Body of pancreas (tissue), 4 donors: ENCODE data around the gene IGHMBP2. TPM values are rescaled to one million over a fixed set of nuclear protein-coding genes. Genes with fewer than 3 reads are reported as not detected.

ENCODE experiments used
- ATAC-seq: fragments of 150-250 bp; one replicate; pipeline ENCODE4 v1.9.1; 2016
- DNase-seq, 4 donors: peaks; one replicate each; pipeline ENCODE4 v3.0.0-alpha.2; 2019
- H3K27ac ChIP-seq, 4 donors: fragments of 200-600 bp; sonication (generic); 1 replicate in 3 of 4; 2 replicates in 1 of 4; pipeline versions ENCODE4 v1.5.1 to v1.6.1; 2016 to 2019; ENCODE audit warnings: mild to moderate bottlenecking in 1 of 4, mixed read lengths in 1 of 4, moderate library complexity in 1 of 4
- H3K27me3 ChIP-seq, 2 donors: fragments of 200-600 bp; sonication (generic); one replicate each; pipeline ENCODE4 v1.6.0; 2016; ENCODE audit warnings: mild to moderate bottlenecking in 1 of 2
- H3K36me3 ChIP-seq, 2 donors: fragments of 200-600 bp; sonication (generic); replicated peaks in 1 of 2; 2 replicates each; pipeline ENCODE4 v1.5.1; 2016; ENCODE audit warnings: low read depth in 2 of 2; ENCODE audit not compliant: insufficient read depth in 1 of 2
- H3K4me1 ChIP-seq: fragments of 200-600 bp; sonication (generic); one replicate; pipeline ENCODE4 v1.6.0; 2016
- H3K4me3 ChIP-seq, 2 donors: fragments of 200-600 bp; sonication (generic); 1 replicate in 1 of 2; 2 replicates in 1 of 2; pipeline ENCODE4 v1.5.1; 2016 to 2019
- H3K9me3 ChIP-seq, 3 donors: fragments of 200-600 bp; sonication (generic); 1 replicate in 2 of 3; 2 replicates in 1 of 3; pipeline ENCODE4 v1.5.1; 2016
- POLR2A ChIP-seq, 3 donors: fragments of 450-650 bp; IDR thresholded peaks; one replicate each; pipeline ENCODE4 v1.6.1; 2016; ENCODE audit warnings: antibody characterized with exemption in 3 of 3, mild to moderate bottlenecking in 2 of 3
- WGBS, 2 donors: methylation state at CpG; one replicate each; pipeline ENCODE4 v1.1.5; 2017; 5-methylcytosine and 5-hydroxymethylcytosine counted together
- intact Hi-C: fragments of 100-400 bp; cut with DNase I; formaldehyde crosslinking; loops from one replicate; pipeline ENCODE4 v1.15.1; 2023
- total RNA-seq, 2 donors: library from RNA; depleted of rRNA; stranded (reverse); fragments of >200 nt; gene quantifications; one replicate each; pipeline ENCODE4 v1.1.0, GENCODE V29; 2016
- TF ChIP-seq, protein P1 (sequence below), 7 experiments: fragments of 450-650 bp in 4 of 7; fragments of 200-600 bp in 3 of 7; sonication (generic) in 3 of 7; IDR thresholded peaks; one replicate each; pipeline ENCODE4 v1.5.1; 2016 to 2019; ENCODE audit warnings: antibody characterized with exemption in 7 of 7

IGHMBP2 gene
- total RNA-seq, 2 donors from 2014 or later: 6.2 to 17.1 TPM

DNA sequence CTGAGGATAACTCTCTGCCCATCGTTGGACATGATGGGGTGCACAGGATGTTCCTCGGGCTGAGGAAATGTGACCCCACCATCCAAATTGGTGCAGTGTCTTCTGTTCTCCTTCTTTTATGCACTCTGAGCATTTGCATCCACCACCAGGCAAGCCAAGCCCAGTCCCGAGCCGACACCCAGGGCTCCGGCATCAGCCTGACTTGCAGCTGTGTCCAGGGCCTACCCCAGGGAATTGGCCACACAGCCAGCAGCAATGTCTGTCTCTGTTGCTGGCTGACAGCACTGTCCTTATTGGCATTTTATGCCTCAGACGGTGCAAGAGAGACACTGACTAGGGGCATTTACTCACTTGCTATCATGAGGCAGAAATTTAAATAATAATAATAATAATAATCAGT lies 36.6 kb upstream of the IGHMBP2 start:
- WGBS, 2 donors: 74 to 79% methylated on average over 6 of the region's 6 CpGs
- TF ChIP-seq, protein P1, sequence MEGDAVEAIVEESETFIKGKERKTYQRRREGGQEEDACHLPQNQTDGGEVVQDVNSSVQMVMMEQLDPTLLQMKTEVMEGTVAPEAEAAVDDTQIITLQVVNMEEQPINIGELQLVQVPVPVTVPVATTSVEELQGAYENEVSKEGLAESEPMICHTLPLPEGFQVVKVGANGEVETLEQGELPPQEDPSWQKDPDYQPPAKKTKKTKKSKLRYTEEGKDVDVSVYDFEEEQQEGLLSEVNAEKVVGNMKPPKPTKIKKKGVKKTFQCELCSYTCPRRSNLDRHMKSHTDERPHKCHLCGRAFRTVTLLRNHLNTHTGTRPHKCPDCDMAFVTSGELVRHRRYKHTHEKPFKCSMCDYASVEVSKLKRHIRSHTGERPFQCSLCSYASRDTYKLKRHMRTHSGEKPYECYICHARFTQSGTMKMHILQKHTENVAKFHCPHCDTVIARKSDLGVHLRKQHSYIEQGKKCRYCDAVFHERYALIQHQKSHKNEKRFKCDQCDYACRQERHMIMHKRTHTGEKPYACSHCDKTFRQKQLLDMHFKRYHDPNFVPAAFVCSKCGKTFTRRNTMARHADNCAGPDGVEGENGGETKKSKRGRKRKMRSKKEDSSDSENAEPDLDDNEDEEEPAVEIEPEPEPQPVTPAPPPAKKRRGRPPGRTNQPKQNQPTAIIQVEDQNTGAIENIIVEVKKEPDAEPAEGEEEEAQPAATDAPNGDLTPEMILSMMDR (IDR thresholded peaks at IDR 0.05): no peak
- TF ChIP-seq POLR2A (IDR thresholded peaks at IDR 0.05): no peak
- no peak for DNase-seq
- ATAC-seq: no peak
- Histone ChIP-seq H3K4me1 (no peaks in the 10 kb centered on the region), H3K4me3 (no peak overlapping the region), H3K27me3 (no peaks in the 10 kb centered on the region), H3K36me3 (no peaks in the 10 kb centered on the region), H3K9me3 (no peaks in the 10 kb centered on the region), H3K27ac (no peak overlapping the region)
- intact Hi-C loops: no loop called here

DNA sequence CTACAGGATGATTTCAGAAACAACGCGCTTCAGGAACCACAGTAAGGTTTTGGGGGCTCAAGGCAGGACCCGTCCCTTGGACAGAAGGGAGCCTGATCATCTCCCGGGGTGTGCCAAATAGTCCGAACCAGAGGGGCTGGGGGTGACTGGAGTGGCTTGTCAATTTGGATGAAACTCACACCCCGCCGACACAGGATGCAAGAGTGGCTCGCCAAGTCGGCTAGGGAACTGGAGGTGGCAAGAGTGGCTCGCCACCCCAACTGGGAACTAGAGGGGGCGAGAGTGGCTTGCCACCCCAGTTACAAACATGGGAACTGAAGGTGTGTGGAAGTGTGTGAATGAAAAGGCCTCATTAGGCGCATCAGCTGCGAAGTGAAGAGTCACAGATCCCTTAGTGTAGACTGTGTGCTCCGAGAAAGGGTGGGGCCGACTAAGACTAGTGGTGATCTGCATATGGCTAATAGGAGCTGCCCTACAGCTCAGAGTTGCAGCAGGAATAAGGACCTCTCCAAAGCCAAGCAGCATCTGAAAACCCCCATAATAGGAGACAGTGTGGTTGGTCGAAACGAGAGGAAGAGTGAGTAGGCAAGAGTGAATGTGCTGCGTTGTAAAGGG lies 35.4 kb upstream of the IGHMBP2 start:
- H3K4me1 ChIP-seq: peaks cover 7% of the 10 kb centered on the region
- no peak overlapping the region for H3K27ac ChIP-seq
- TF ChIP-seq, protein P1 (IDR thresholded peaks at IDR 0.05): no peak
- no peaks in the 10 kb centered on the region for H3K36me3 ChIP-seq
- 85 to 92% methylated on average over 18 of the region's 18 CpGs for WGBS, 2 donors
- intact Hi-C loops: no loop called here
- H3K27me3 ChIP-seq: no peaks in the 10 kb centered on the region
- no peaks in the 10 kb centered on the region for H3K9me3 ChIP-seq
- DNase-seq: no peak
- H3K4me3 ChIP-seq: no peak overlapping the region
- no peak for ATAC-seq

- H3K27ac ChIP-seq: peak overlapping the region in 1 of 4 donors; percentile 26
- DNase-seq (peak in 1 of 4 donors; percentile 34), ATAC-seq (no peak)
- peaks cover 7% of the 10 kb centered on the region for H3K4me1 ChIP-seq
- H3K4me3 ChIP-seq: no peak overlapping the region
- TF ChIP-seq, protein P1 (IDR thresholded peaks at IDR 0.05): no peak
- no peak for TF ChIP-seq POLR2A (IDR thresholded peaks at IDR 0.05)
- H3K27me3 ChIP-seq: no peaks in the 10 kb centered on the region
- WGBS, 2 donors: 66 to 77% methylated on average over 9 of the region's 9 CpGs
- no peaks in the 10 kb centered on the region for H3K36me3 ChIP-seq
- no peaks in the 10 kb centered on the region for H3K9me3 ChIP-seq
- intact Hi-C loops: no loop called here
Measured at GRCh38 chr11:68870470-68870869, 33.2 kb upstream of the IGHMBP2 start.

- TF ChIP-seq, protein P1 (IDR thresholded peaks at IDR 0.05): no peak
- TF ChIP-seq POLR2A (IDR thresholded peaks at IDR 0.05): no peak
- H3K27ac ChIP-seq: no peak overlapping the region
- no peaks in the 10 kb centered on the region for H3K27me3 ChIP-seq
- H3K9me3 ChIP-seq: no peaks in the 10 kb centered on the region
- ATAC-seq: no peak
- no peak overlapping the region for H3K4me3 ChIP-seq
- peaks cover 7% of the 10 kb centered on the region for H3K4me1 ChIP-seq
- no peak for DNase-seq
- H3K36me3 ChIP-seq: no peaks in the 10 kb centered on the region
- WGBS, 2 donors: 52 to 64% methylated on average over 12 of the region's 12 CpGs
- intact Hi-C loops: no loop called here
Measured at GRCh38 chr11:68872216-68873003, 31.3 kb upstream of the IGHMBP2 start.
